Measurements from ENCODE around the gene GRHL3. TPM values are rescaled to one million over a fixed set of nuclear protein-coding genes. Genes with fewer than 3 reads are reported as not detected.

The GRHL3 gene
- polyA plus RNA-seq, 3 donors = 0.08 to 2.1 (median 0.18) TPM

- no peak overlapping the region for H3K27ac ChIP-seq (ENCODE audit: low read depth, low read length)
- WGBS, 3 donors = 95 to 97% (median 95%) methylated on average over 4 of the region's 4 CpGs
Measured at GRCh38 chr1:24353292-24353891, 34.2 kb downstream of the GRHL3 start.

GRCh38 chr1:24355466-24355865 lies 36.3 kb downstream of the GRHL3 start:
- WGBS, 3 donors = 64 to 82% (median 71%) methylated on average over 3 of the region's 3 CpGs
- H3K27ac ChIP-seq (ENCODE audit: low read depth, low read length) = no peak overlapping the region

GRCh38 chr1:24357038-24357437 lies 37.9 kb downstream of the GRHL3 start:
- H3K27ac ChIP-seq (ENCODE audit: low read depth, low read length) = no peak overlapping the region
- WGBS, 3 donors = 74 to 98% (median 96%) methylated on average over 7 of the region's 7 CpGs

- 97 to 98% (median 98%) methylated on average over 10 of the region's 10 CpGs for WGBS, 3 donors
Measured at GRCh38 chr1:24360681-24361080, 41.5 kb downstream of the GRHL3 start.

GRCh38 chr1:24361811-24362210 lies 42.7 kb downstream of the GRHL3 start:
- 95 to 100% (median 97%) methylated on average over 3 of the region's 3 CpGs for WGBS, 3 donors
- no peak overlapping the region for H3K27ac ChIP-seq (ENCODE audit: low read depth, low read length)

More at GRCh38 chr1:24360681-24361080, 41.5 kb downstream of the GRHL3 start:
- no peak overlapping the region for H3K27ac ChIP-seq (ENCODE audit: low read depth, low read length)

- WGBS, 3 donors = 97 to 100% (median 98%) methylated on average over 2 of the region's 2 CpGs
- no peak overlapping the region for H3K27ac ChIP-seq (ENCODE audit: low read depth, low read length)
Measured at GRCh38 chr1:24362396-24362795, 43.2 kb downstream of the GRHL3 start.

- 76 to 80% (median 78%) methylated on average over 4 of the region's 4 CpGs for WGBS, 3 donors
- no peak overlapping the region for H3K27ac ChIP-seq (ENCODE audit: low read depth, low read length)
Measured at GRCh38 chr1:24362982-24363614, 43.9 kb downstream of the GRHL3 start.

GRCh38 chr1:24363994-24364393 lies 44.8 kb downstream of the GRHL3 start:
- no peak overlapping the region for H3K27ac ChIP-seq (ENCODE audit: low read depth, low read length)
- WGBS, 3 donors = 89 to 94% (median 92%) methylated on average over 7 of the region's 7 CpGs

DNA sequence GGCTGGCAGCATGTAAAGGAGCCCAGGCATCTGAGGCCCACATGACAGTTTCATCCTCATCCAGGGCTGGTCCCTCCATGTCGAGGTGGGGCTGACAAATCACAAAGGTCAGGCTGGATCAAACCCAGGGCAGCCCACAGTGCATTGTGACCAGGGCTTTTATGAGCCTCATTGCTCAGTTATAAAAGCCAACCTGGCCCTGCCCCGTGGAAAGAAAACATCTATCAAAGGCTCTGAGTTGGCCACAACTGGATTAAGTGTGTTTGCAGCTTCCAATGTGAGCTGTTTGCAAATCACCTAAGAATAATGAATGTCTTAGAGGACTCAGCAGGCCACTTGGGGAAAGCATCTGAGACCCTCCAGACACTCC lies 45.4 kb downstream of the GRHL3 start:
- 54 to 59% (median 58%) methylated on average over 2 of the region's 2 CpGs for whole genome bisulfite sequencing, 3 donors
- H3K27ac ChIP-seq (ENCODE audit: low read depth, low read length) = no peak overlapping the region

GRCh38 chr1:24364975-24365678 lies 46.0 kb downstream of the GRHL3 start:
- 70 to 92% (median 72%) methylated on average over 11 of the region's 11 CpGs for WGBS, 3 donors
- no peak overlapping the region for H3K27ac ChIP-seq (ENCODE audit: low read depth, low read length)

DNA sequence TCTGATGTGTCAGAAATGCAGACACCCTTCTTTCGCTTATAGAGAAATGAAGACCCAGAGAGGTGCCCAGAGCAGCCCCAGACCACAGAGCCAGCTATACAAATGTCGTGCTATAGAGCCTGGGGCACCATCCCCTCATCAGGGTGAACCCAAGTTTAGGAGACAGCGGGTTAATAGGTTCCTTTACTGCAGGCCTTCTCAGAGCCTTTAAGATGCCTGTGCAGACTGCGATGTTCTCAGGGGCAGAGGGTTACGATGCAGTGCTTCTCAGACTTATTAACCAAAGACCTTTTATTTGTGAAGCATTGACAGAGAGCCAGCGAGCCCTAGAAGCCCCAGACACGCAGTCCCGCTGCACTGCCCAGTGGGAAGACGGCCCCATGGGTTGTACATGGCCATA lies 47.5 kb downstream of the GRHL3 start:
- no peak overlapping the region for H3K27ac ChIP-seq (ENCODE audit: low read depth, low read length)
- 96 to 98% (median 97%) methylated on average over 9 of the region's 9 CpGs for WGBS, 3 donors

DNA sequence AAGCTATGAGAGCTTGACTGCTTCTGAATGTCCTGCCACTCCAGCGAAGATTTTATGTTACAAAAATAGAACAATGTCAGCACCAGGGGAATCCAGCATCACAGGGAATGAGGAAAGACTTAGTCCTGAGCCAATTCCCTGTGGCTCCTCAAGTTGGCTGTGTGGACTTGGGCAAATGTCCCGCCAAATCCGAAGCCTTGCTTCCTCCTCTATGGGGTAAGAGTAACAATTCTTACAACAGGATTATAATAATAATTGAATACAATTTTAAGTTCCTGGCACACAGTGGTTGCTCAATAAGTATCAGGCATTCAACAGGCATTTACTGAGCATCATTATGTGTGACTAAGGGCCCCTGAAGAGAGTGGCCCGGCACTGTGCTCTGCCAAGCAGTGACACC lies 50.0 kb downstream of the GRHL3 start:
- WGBS, 3 donors = 71 to 91% (median 86%) methylated on average over 4 of the region's 4 CpGs
- H3K27ac ChIP-seq (ENCODE audit: low read depth, low read length) = no peak overlapping the region

GRCh38 chr1:24369801-24370200 lies 50.6 kb downstream of the GRHL3 start:
- no peak overlapping the region for H3K27ac ChIP-seq (ENCODE audit: low read depth, low read length)
- 84 to 95% (median 93%) methylated on average over 4 of the region's 4 CpGs for WGBS, 3 donors

GRCh38 chr1:24373044-24373443 lies 53.9 kb downstream of the GRHL3 start:
- WGBS, 3 donors = 81 to 91% (median 84%) methylated on average over 7 of the region's 7 CpGs
- H3K27ac ChIP-seq (ENCODE audit: low read depth, low read length) = no peak overlapping the region

DNA sequence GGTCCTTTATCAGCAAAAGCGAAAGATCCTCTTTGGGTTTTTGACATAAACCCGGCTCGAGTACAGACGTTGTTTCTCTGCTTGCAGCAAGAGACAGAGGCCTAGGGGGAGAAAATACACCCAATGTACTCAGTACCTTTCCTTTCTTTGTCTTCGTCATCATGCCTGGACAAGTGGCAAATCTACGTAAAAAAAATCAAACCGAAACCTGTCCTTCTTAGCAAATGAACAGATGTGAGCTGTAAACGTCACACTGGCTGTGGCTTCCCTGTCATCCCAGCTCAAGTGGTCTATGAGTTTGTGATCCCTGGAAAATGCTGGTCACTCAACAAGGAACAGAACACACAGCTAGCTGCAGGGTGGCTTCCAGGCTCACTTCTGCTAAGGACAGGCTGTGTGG lies 54.6 kb downstream of the GRHL3 start:
- WGBS, 3 donors = 89 to 94% (median 93%) methylated on average over 8 of the region's 8 CpGs
- H3K27ac ChIP-seq (ENCODE audit: low read depth, low read length) = no peak overlapping the region

DNA sequence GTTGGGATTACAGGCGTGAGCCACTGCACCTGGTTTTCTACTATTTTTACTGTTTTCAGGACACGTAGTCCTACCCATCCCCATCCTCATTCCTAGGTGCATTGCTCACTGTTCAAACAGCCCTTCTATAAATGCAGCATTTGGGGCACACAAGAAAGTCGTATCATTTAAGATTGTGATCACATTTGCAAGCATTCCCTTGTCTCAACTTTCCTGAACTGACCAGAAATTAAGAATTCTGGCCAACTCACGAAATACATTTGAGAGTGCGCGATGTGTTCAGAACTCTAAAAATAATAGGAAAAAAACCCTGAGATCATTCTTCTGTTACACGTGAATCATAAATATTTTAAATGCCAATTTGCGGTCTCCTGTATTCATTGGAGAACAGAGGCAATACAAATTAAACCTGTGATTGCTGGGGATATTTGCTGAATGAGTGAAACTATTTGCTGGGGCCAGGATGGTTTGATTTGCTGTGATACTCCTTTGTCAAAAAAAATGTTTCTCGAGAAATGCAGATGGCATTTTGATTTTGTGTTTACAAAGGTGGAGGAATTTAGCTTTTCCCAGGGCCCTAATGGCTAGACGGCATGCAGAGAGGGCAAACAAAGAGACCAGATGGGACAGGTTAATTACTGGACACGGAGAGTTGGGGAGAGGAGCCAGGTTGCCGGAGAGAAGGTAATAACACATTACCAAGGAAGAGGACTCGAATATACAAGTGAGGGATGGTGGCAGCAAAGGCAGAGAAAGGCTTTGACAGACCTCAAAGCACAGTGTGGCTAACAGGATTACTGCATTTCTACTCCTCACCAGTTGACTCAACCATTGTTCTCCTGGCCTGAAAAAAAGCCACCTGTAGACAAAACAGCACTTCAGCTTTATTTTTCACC lies 56.0 kb downstream of the GRHL3 start:
- H3K27ac ChIP-seq (ENCODE audit: low read depth, low read length) = no peak overlapping the region
- WGBS, 3 donors = 79 to 93% (median 91%) methylated on average over 13 of the region's 13 CpGs

DNA sequence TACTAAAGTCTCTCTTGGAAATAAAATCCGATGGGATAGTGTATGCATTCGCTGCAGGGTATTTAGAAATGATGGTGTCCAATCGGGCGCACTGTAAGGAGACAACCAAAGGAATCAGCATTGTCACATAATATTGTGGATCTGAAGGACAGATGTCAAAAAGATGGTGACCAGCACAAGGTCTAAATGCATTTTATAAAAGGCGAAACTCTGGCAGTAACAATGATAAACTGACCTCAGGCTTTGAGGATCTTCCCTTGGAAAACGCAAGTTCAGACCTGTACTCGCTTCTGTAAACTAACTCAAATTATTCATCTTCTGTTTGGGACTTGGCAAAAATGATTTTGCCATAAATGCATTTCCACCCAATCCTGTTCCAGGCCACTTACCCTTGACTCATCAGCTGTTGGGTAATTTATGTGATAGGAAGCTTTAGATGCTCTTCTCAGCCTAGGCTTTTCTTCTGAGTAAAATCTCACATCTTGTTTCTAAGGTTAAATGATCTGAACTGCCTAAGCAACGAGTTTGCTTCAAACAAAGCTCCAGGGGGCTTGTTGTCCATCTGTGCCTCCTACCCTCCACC lies 60.7 kb downstream of the GRHL3 start:
- 87 to 92% (median 92%) methylated on average over 8 of the region's 8 CpGs for WGBS, 3 donors
- H3K27ac ChIP-seq (ENCODE audit: low read depth, low read length) = no peak overlapping the region

- 85 to 95% (median 90%) methylated on average over 5 of the region's 5 CpGs for WGBS, 3 donors
- no peak overlapping the region for H3K27ac ChIP-seq (ENCODE audit: low read depth, low read length)
Measured at GRCh38 chr1:24380508-24380907, 61.4 kb downstream of the GRHL3 start.

All from adipose tissue (tissue), 3 donors.